GM18951 (cell line): ENCODE data around the gene PLEKHA5.

ENCODE experiments used
- POLR2A ChIP-seq: IDR thresholded peaks from 4 replicates; pipeline ENCODE4 v1.6.1; 2011; ENCODE audit warnings: mild to moderate bottlenecking; ENCODE audit not compliant: insufficient read length, insufficient read depth; ENCODE audit errors: extremely low read depth
- in situ Hi-C: fragments of 300-500 bp; cut with MboI; formaldehyde crosslinking; loops from one replicate; pipeline ENCODE4 v1.12.0; 2022; ENCODE audit warnings: low sequenced_read_pairs, mixed read lengths, inconsistent platforms; ENCODE audit not compliant: unreplicated experiment

Gene PLEKHA5

GRCh38 chr12:19276767-19277166 is 147.2 kb downstream of the PLEKHA5 start:
- in situ Hi-C loops, result no loop called here
- no peak for TF ChIP-seq POLR2A

DNA sequence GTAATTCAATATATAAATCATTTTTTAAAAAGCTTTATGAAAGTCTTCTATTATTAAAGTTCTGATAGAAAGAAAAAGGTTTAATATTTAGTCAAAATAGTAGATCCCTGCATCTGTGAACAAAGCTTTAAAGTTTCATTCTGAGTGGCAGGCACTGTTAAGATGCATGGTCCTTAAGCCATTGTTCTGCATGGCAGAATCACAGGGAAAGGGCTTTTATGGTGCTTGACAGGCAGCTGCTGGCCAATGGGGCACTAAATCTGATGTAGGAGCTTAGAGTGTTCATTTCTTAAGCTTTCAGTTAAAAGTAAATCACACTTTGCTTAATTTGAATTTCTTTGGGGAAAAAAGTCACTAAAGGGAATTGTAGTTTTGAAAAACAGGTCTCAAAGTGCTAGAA is 148.2 kb downstream of the PLEKHA5 start:
- no peak for TF ChIP-seq POLR2A
- in situ Hi-C loops, result no loop called here

DNA sequence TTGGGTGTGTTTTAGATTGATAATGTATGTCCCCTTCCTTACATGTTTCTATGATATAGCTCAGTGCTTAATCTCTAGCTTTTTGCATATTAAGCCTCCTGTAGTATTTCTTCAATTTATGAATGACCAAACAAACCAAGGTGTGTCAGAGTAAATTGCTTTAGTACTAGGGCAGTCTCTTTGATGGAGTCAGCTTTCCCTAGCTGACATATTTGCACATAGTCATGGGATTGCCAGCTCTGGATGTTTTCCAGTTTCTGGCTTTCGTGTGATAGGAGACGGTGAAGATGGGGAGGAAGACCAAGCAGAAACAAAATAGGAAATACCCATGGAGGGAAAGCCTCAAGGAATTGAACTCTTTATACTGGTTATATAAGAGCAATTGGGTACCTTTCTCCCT is 148.9 kb downstream of the PLEKHA5 start:
- no peak for TF ChIP-seq POLR2A
- in situ Hi-C loops, result no loop called here

DNA sequence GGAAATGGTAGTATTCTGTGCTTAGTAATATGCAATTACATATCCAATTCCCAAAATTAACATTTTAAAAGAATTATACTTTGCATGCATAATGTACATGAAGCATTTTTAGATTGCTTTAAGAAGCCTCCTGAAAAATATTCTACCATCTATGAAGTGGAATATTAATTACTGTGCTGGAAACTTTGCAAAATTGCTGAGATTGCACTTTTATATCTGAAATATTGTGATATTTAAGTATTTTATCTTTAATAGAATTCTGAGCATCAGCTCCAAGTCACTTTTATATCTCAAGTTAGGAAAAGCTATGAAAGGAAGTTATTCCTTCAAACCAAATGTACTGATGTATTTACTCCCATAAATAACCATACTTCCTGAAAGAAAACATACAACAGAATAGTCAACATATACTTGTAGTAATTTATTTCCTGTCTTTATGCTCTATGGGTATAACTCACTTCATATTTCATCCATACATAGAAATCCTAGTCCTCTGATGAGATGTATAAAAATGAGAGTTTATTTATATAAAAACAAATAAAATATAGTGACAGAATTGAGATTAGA is 152.7 kb downstream of the PLEKHA5 start:
- in situ Hi-C loops, result no loop called here
- TF ChIP-seq POLR2A, result no peak

DNA sequence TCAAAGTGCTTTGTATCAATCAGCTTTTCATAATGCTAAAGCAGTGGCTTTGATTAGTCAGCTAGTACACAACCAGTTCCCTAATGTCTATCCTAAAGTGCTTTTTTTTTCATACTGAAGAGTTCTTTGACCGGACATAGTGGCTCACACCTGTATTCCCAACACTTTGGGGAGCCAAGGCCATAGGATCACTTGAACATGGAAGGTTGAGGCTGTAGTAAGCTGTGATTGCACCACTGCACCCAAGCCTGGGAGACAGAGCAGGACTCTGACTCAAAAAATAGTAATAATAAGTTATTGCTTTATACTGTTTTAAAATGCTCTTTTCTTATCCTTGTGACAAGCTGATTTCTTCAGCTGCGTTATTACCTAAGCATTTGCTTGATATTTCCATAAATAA is 155.1 kb downstream of the PLEKHA5 start:
- TF ChIP-seq POLR2A, result no peak
- in situ Hi-C loops, result no loop called here

GRCh38 chr12:19285793-19286448 is 156.4 kb downstream of the PLEKHA5 start:
- no peak for TF ChIP-seq POLR2A
- in situ Hi-C loops, result no loop called here

DNA sequence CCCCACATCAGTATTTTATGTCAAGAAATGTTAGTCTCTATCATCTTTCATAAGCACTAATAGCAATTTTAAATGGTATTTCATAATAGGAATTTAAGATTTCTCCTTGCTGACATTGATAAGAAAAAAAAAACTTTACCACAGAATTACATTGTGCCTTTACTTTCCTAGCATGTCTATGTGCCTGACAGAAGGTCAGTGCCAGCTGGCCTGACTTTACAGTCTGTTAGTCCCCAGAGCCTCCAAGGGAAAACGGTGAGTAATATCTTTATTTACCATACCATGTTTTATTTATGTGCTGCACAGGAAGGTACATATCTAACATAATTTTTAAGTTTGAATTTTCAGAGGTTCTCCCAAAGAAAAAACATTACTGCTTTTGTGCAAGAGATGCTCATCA is 157.8 kb downstream of the PLEKHA5 start:
- no peak for TF ChIP-seq POLR2A
- in situ Hi-C loops, result no loop called here

DNA sequence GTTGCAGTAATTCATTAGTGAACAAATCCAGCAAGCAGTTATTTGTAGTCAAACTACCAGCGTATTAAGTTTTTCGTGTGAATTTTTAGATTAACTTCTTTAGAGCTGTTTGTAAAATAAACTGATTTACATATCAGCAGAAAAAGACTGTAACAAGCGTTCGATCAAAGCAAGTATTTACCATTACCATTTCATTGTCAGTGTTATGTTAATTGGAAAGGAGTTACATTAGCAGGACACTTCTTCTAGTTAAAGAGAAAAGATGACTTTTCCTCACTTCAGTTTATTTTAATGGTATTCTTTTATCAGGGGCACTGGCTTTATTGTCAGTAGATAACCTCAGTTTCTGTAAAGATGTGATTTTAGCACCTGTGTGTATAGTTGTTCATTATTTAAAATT is 158.6 kb downstream of the PLEKHA5 start:
- TF ChIP-seq POLR2A, result no peak
- in situ Hi-C loops, result no loop called here

- in situ Hi-C loops, result no loop called here
- TF ChIP-seq POLR2A, result no peak
Measured at GRCh38 chr12:19288603-19289244, 159.2 kb downstream of the PLEKHA5 start.

DNA sequence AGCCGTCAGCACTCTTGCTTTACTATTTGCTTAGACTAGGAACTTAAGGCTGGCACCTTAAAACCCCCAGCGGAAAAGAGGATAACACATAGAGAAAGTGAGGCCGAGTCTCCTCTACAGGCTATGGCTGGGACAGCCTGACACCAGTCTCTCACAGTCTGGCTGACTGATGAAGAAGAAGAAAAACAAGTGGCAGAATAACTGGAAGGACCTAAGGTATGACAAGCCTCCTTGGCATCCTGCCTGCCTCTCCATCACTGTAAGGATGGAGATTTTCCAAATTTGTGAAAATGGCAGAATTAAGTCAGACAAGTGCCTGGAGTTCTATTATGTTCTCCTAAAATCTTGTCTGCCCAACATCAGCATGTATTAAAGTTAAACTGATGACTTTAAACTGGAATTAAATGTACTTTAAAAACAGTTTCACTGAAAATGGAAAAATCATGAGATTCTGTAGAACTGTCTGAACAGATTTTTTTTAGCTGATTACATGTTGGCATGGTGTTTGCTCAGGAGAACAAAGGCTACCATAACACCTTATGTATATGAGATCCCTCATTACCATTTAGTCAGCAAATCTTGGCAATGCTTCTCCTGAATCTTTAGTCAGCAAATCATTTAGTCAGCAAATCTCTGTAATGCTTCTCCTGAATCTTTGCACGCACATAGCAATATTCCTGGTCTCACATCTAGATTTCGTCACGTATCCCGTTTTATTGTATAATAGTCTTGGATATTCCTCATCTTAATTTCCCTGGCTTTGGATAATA is 169.5 kb downstream of the PLEKHA5 start:
- in situ Hi-C loops, result no loop called here
- TF ChIP-seq POLR2A, result no peak

DNA sequence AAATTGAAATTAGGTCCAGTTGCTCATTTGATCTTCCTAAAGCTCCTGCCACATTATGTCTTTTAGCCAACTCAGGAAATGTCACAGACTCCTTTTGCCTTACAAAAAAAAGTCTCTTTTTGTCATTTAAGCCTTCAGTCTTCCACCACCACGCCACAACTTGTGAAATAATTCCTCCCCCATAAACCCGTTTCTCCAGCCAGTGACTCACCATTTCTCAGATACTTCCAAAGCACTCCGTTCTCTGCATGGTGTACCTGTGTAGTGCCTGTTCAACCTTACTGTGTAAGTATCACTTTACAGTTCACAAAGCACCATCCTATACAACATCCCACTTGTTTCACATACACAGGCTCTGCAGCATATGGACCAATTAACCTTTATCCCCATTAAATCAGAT is 170.2 kb downstream of the PLEKHA5 start:
- in situ Hi-C loops, result no loop called here
- TF ChIP-seq POLR2A, result no peak

DNA sequence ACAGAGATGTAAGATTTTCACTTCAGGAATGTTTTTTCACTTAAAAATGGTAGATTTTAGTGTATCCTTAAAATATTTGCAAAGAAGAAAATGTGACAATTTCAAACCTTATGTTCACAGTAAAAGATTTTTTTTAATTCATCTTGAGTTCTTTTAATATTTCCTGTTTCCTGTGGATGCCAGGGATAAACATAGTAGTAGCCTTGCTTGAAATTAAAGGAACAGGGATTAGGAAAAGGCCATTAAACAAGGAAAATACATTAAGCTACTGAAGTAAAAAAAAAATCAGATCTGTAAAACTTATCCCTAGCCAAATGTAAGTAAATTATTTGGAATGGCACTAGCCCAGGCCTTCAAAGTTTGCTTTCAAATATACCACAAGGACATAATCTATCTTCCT is 171.7 kb downstream of the PLEKHA5 start:
- no peak for TF ChIP-seq POLR2A
- in situ Hi-C loops, result no loop called here

GRCh38 chr12:19301688-19302087 is 172.2 kb downstream of the PLEKHA5 start:
- in situ Hi-C loops, result no loop called here
- TF ChIP-seq POLR2A, result no peak

- TF ChIP-seq POLR2A, result no peak
- in situ Hi-C loops, result no loop called here
Measured at GRCh38 chr12:19302100-19302640, 172.6 kb downstream of the PLEKHA5 start.

- in situ Hi-C loops, result no loop called here
- no peak for TF ChIP-seq POLR2A
Measured at GRCh38 chr12:19303496-19303895, 174.0 kb downstream of the PLEKHA5 start.
